ENCODE data around the gene SNAPIN.
A peak's percentile ranks its signal among the peaks of the same experiment; 100 is the strongest.
"Not testable (repeated sequence)": the region's sequence is repeated elsewhere in the genome, so short reads cannot be mapped to it uniquely, and the experiment has no call there.

Gene SNAPIN

GRCh38 chr1:153626904-153627714, 31.4 kb upstream of the SNAPIN start, which contains the start of gene S100A13:
S100A13 (minus strand) TSS chr1:153627505; CDS start chr1:153626472, 1,033 bp downstream.
- no peak for DNase-seq (ENCODE audit: low read depth in 2 of 2)

- DNase-seq (ENCODE audit: low read depth in 2 of 2): no peak
Observed at GRCh38 chr1:153627715-153628626, 30.5 kb upstream of the SNAPIN start, which contains the start of gene S100A1. S100A1 (plus strand) TSS chr1:153628434; CDS start chr1:153630522, 2,088 bp downstream.

GRCh38 chr1:153628638-153629342, 29.7 kb upstream of the SNAPIN start:
- no peak for DNase-seq (ENCODE audit: low read depth in 2 of 2)

GRCh38 chr1:153629343-153629665, 29.2 kb upstream of the SNAPIN start:
- DNase-seq (ENCODE audit: low read depth in 2 of 2): no peak

- DNase-seq (ENCODE audit: low read depth in 2 of 2): no peak
Observed at GRCh38 chr1:153629971-153630370, 28.5 kb upstream of the SNAPIN start.

- DNase-seq (ENCODE audit: low read depth in 2 of 2): no peak
Observed at GRCh38 chr1:153630384-153630783, 28.1 kb upstream of the SNAPIN start.

GRCh38 chr1:153631047-153632022, 27.2 kb upstream of the SNAPIN start:
- no peak for DNase-seq (ENCODE audit: low read depth in 2 of 2)

- DNase-seq (ENCODE audit: low read depth in 2 of 2): no peak
Observed at GRCh38 chr1:153633161-153633753, 25.2 kb upstream of the SNAPIN start.

GRCh38 chr1:153633754-153634665, 24.5 kb upstream of the SNAPIN start, which contains the start of gene CHTOP:
CHTOP (plus strand) TSS chr1:153634066; CDS start chr1:153636589, 2,523 bp downstream.
- DNase-seq (ENCODE audit: low read depth in 2 of 2): peak; percentile 94 to 96

GRCh38 chr1:153635872-153636271, 22.6 kb upstream of the SNAPIN start:
- DNase-seq (ENCODE audit: low read depth in 2 of 2): no peak

- DNase-seq (ENCODE audit: low read depth in 2 of 2): no peak
Observed at GRCh38 chr1:153636312-153636711, 22.2 kb upstream of the SNAPIN start.

GRCh38 chr1:153638261-153638660, 20.2 kb upstream of the SNAPIN start:
- DNase-seq (ENCODE audit: low read depth in 2 of 2): no peak

- DNase-seq (ENCODE audit: low read depth in 2 of 2): no peak
Observed at GRCh38 chr1:153639280-153639679, 19.2 kb upstream of the SNAPIN start.

GRCh38 chr1:153640213-153640612, 18.3 kb upstream of the SNAPIN start:
- not testable (repeated sequence) for DNase-seq (ENCODE audit: low read depth in 2 of 2)

GRCh38 chr1:153640861-153641260, 17.6 kb upstream of the SNAPIN start:
- DNase-seq (ENCODE audit: low read depth in 2 of 2): no peak

- DNase-seq (ENCODE audit: low read depth in 2 of 2): no peak
Observed at GRCh38 chr1:153642161-153642560, 16.3 kb upstream of the SNAPIN start.

- DNase-seq (ENCODE audit: low read depth in 2 of 2): no peak
Observed at GRCh38 chr1:153643100-153643499, 15.4 kb upstream of the SNAPIN start.

GRCh38 chr1:153643816-153644215, 14.7 kb upstream of the SNAPIN start:
- no peak for DNase-seq (ENCODE audit: low read depth in 2 of 2)

- no peak for DNase-seq (ENCODE audit: low read depth in 2 of 2)
Observed at GRCh38 chr1:153646672-153647345, 11.7 kb upstream of the SNAPIN start.
